ENCODE results near the gene ENO4.

- no peak for TF ChIP-seq POLR2A (IDR thresholded peaks at IDR 0.05)
- TF ChIP-seq, protein P1, sequence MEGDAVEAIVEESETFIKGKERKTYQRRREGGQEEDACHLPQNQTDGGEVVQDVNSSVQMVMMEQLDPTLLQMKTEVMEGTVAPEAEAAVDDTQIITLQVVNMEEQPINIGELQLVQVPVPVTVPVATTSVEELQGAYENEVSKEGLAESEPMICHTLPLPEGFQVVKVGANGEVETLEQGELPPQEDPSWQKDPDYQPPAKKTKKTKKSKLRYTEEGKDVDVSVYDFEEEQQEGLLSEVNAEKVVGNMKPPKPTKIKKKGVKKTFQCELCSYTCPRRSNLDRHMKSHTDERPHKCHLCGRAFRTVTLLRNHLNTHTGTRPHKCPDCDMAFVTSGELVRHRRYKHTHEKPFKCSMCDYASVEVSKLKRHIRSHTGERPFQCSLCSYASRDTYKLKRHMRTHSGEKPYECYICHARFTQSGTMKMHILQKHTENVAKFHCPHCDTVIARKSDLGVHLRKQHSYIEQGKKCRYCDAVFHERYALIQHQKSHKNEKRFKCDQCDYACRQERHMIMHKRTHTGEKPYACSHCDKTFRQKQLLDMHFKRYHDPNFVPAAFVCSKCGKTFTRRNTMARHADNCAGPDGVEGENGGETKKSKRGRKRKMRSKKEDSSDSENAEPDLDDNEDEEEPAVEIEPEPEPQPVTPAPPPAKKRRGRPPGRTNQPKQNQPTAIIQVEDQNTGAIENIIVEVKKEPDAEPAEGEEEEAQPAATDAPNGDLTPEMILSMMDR (IDR thresholded peaks at IDR 0.05) = no peak
- no peak for TF ChIP-seq EP300 (IDR thresholded peaks at IDR 0.05)
Observed at GRCh38 chr10:116899626-116900025, 50.3 kb downstream of the ENO4 start.
